Tongue (tissue), 3 donors: Measurements from ENCODE around the gene ARID4A. TPM values are rescaled to one million over a fixed set of nuclear protein-coding genes. Genes with fewer than 3 reads are reported as not detected.
"Not testable (repeated sequence)": the region's sequence is repeated elsewhere in the genome, so short reads cannot be mapped to it uniquely, and the experiment has no call there.

Source experiments
- DNase-seq: peaks from one replicate; pipeline ENCODE4 v3.0.0-alpha.2; 2015
- small RNA-seq: library from RNA; depleted of rRNA; stranded (forward); fragments of <200 nt; gene quantifications from one replicate; pipeline ENCODE3, GENCODE V24; 2014; ENCODE audit warnings: low replicate concordance
- total RNA-seq: library from RNA; depleted of rRNA; stranded (reverse); fragments of >200 nt; gene quantifications from one replicate; pipeline ENCODE4 v1.2.3, GENCODE V29; 2014

ARID4A gene
- total RNA-seq, 1 donor from 2014 or later: 24.6 TPM

GRCh38 chr14:58362798-58363412 is 64.5 kb downstream of the ARID4A start:
- peak; percentile 40 for DNase-seq

GRCh38 chr14:58364316-58364715 is 66.0 kb downstream of the ARID4A start:
- DNase-seq: no peak

- no peak for DNase-seq
These were observed 68.9 kb downstream of the ARID4A start for GRCh38 chr14:58367296-58367695.

GRCh38 chr14:58368956-58369355 is 70.6 kb downstream of the ARID4A start:
- no peak for DNase-seq

- DNase-seq: no peak
These were observed 78.4 kb downstream of the ARID4A start for GRCh38 chr14:58376791-58377190.

GRCh38 chr14:58390830-58391229 is 92.5 kb downstream of the ARID4A start:
- no peak for DNase-seq

- DNase-seq: no peak
These were observed 97.1 kb downstream of the ARID4A start for GRCh38 chr14:58395562-58395811.

GRCh38 chr14:58395812-58396788 is 97.7 kb downstream of the ARID4A start, which contains the start of gene TOMM20L:
Gene TOMM20L, plus strand, starts transcription at chr14:58395930. Its CDS starts 28 bp downstream, at chr14:58395958.
- DNase-seq: peak; percentile 80

- no peak for DNase-seq
These were observed 98.8 kb downstream of the ARID4A start for GRCh38 chr14:58397156-58397555.

GRCh38 chr14:58398495-58398894 is 100.1 kb downstream of the ARID4A start:
- DNase-seq: no peak

GRCh38 chr14:58398895-58399294 is 100.5 kb downstream of the ARID4A start:
- no peak for DNase-seq

- DNase-seq: no peak
These were observed 103.2 kb downstream of the ARID4A start for GRCh38 chr14:58401587-58401986.

GRCh38 chr14:58408681-58409215 is 110.4 kb downstream of the ARID4A start:
- DNase-seq: peak; percentile 44

- no peak for DNase-seq
These were observed 116.5 kb downstream of the ARID4A start for GRCh38 chr14:58414845-58415244.

- DNase-seq: no peak
These were observed 117.5 kb downstream of the ARID4A start for GRCh38 chr14:58415636-58416547.

- not testable (repeated sequence) for DNase-seq
These were observed 118.6 kb downstream of the ARID4A start for GRCh38 chr14:58416934-58417333.

Small RNA genes within 50 kb of the gene (small RNA-seq; reads per million reads assigned to genes)
- gene RNU6-341P: not detected

Other genes with a start within 250 kb of the ARID4A start
- 18.2 TPM for gene ARMH4, start 146.3 kb upstream of the ARID4A start, total RNA-seq
- gene ACTR10, start 98.4 kb upstream of the ARID4A start, total RNA-seq: 79.3 TPM
- 59.8 TPM for gene PSMA3, start 53.7 kb upstream of the ARID4A start, total RNA-seq
- not detected for gene TOMM20L, start 97.4 kb downstream of the ARID4A start, total RNA-seq
- gene TIMM9, start 129.0 kb downstream of the ARID4A start, total RNA-seq: 34.3 TPM
- 27.1 TPM for gene KIAA0586, start 129.2 kb downstream of the ARID4A start, total RNA-seq